ENCODE measurements around the gene TUBA1B. TPM values are rescaled to one million over a fixed set of nuclear protein-coding genes. Genes with fewer than 3 reads are reported as not detected.

The TUBA1B gene
- total and polyA plus RNA-seq, 2 of the 13 experiments (the other 11 are each of a cell fraction or from before 2014, with no cell fraction given): 1,275 to 1,353 TPM

DNA sequence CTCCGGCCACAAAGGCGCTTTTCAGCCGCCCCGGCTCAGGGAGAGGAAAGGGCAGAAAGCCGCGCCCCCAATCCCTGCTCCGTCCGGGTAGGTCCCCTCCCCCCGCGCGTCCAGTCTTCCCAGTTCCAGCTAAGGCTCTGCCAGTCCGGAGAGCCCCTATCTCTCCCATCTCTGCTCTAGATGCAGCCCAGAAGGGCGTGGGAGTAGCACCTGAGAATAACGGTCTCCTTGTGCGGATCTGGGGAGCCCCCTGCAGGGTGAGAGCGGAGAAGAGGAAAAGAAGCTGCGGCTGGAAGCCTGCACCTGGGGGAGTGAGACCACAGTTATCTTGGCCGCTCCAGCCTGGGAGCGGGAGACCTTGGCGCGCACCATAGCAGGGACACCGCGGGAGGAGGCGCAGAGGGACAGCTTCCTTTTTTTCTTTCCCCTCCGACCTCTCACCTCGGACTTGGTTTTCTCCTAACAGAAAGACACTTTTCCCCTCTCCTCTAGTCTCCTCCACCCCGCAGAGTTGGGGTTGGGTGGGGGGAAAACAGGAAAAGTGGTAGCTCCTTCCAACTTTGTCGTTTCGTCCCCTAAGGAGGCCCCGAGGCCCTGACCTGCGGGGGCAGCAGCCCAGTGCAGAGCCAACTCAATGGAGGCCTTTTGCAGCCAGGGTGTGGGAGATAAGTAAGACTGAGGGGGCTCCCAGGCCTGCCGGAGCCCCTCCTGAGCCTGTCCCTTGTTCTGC lies 38.9 kb downstream of the TUBA1B start (continued):
- TF ChIP-seq NR3C1 (CRISPR knock-in tag; IDR thresholded peaks at IDR 0.05) (no peak), LCORL (IDR thresholded peaks at IDR 0.05) (no peak), LCORL (CRISPR knock-in tag; IDR thresholded peaks at IDR 0.05) (peak; percentile 33; the same call in 1 of the 2 replicates), RFX5 (IDR thresholded peaks at IDR 0.05; ENCODE audit: low read depth, low read length) (no peak), ZNF281 (CRISPR knock-in tag; IDR thresholded peaks at IDR 0.05; ENCODE audit: borderline replicate concordance) (peak; percentile 50; the same call in 1 of the 2 replicates), TGIF2 (CRISPR knock-in tag; IDR thresholded peaks at IDR 0.05) (no peak), ZNF572 (CRISPR knock-in tag; IDR thresholded peaks at IDR 0.05) (no peak), AGO2 (optimal IDR thresholded peaks at IDR 0.05; ENCODE audit: low read depth, low read length) (no peak), CTCF (CRISPR knock-in tag; IDR thresholded peaks at IDR 0.05) (peak; percentile 78), ZNF124 (CRISPR knock-in tag; IDR thresholded peaks at IDR 0.05) (no peak), ZNF451 (CRISPR knock-in tag; IDR thresholded peaks at IDR 0.05) (no peak), ZNF614 (CRISPR knock-in tag; IDR thresholded peaks at IDR 0.05; ENCODE audit: borderline replicate concordance) (no peak), YEATS2 (CRISPR knock-in tag; IDR thresholded peaks at IDR 0.05; ENCODE audit: borderline replicate concordance) (no peak), YEATS4 (CRISPR knock-in tag; IDR thresholded peaks at IDR 0.05; ENCODE audit: borderline replicate concordance) (no peak), STAT5B (CRISPR knock-in tag; IDR thresholded peaks at IDR 0.05) (no peak), RXRA (CRISPR knock-in tag; IDR thresholded peaks at IDR 0.05) (0 out of 2 replicates have a peak, but pooled peaks have one; percentile 36), ZNF432 (CRISPR knock-in tag; IDR thresholded peaks at IDR 0.05; ENCODE audit: borderline replicate concordance) (no peak), CHCHD3 (CRISPR knock-in tag; IDR thresholded peaks at IDR 0.05) (no peak)
- TF ChIP-seq, protein P1, sequence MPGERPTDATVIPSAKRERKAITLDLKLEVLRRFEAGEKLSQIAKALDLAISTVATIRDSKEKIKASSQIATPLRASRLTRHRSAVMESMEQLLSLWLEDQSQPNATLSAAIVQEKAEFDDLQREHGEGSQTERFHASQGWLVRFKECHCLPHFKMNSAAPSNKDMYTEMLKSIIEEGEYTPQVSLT (CRISPR knock-in tag; IDR thresholded peaks at IDR 0.05; ENCODE audit: borderline replicate concordance, low read depth): no peak
- TF ChIP-seq, protein P2, sequence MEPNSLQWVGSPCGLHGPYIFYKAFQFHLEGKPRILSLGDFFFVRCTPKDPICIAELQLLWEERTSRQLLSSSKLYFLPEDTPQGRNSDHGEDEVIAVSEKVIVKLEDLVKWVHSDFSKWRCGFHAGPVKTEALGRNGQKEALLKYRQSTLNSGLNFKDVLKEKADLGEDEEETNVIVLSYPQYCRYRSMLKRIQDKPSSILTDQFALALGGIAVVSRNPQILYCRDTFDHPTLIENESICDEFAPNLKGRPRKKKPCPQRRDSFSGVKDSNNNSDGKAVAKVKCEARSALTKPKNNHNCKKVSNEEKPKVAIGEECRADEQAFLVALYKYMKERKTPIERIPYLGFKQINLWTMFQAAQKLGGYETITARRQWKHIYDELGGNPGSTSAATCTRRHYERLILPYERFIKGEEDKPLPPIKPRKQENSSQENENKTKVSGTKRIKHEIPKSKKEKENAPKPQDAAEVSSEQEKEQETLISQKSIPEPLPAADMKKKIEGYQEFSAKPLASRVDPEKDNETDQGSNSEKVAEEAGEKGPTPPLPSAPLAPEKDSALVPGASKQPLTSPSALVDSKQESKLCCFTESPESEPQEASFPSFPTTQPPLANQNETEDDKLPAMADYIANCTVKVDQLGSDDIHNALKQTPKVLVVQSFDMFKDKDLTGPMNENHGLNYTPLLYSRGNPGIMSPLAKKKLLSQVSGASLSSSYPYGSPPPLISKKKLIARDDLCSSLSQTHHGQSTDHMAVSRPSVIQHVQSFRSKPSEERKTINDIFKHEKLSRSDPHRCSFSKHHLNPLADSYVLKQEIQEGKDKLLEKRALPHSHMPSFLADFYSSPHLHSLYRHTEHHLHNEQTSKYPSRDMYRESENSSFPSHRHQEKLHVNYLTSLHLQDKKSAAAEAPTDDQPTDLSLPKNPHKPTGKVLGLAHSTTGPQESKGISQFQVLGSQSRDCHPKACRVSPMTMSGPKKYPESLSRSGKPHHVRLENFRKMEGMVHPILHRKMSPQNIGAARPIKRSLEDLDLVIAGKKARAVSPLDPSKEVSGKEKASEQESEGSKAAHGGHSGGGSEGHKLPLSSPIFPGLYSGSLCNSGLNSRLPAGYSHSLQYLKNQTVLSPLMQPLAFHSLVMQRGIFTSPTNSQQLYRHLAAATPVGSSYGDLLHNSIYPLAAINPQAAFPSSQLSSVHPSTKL (CRISPR knock-in tag; IDR thresholded peaks at IDR 0.05): no peak
- TF ChIP-seq, protein P3, sequence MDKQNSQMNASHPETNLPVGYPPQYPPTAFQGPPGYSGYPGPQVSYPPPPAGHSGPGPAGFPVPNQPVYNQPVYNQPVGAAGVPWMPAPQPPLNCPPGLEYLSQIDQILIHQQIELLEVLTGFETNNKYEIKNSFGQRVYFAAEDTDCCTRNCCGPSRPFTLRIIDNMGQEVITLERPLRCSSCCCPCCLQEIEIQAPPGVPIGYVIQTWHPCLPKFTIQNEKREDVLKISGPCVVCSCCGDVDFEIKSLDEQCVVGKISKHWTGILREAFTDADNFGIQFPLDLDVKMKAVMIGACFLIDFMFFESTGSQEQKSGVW (CRISPR knock-in tag; IDR thresholded peaks at IDR 0.05; ENCODE audit: borderline replicate concordance): no peak
